Right lobe of liver (tissue), 4 donors: ENCODE data around the gene UGT2B28.

ENCODE experiments used
- POLR2A ChIP-seq: fragments of 450-650 bp; IDR thresholded peaks from one replicate; pipeline ENCODE4 v1.6.1; 2017; ENCODE audit warnings: antibody characterized with exemption, mild to moderate bottlenecking
- TF ChIP-seq, protein P1 (sequence below), 4 donors: fragments of 200-600 bp in 3 of 4; fragments of 450-650 bp in 1 of 4; IDR thresholded peaks; one replicate each; pipeline versions ENCODE4 v1.5.1 to v1.8.0; 2016 to 2022; ENCODE audit warnings: antibody characterized with exemption in 4 of 4, mild to moderate bottlenecking in 2 of 4
- donor health status: DM: no; HTN: no; CAD: no.
- donor health status: DM: no; HTN: no; CAD: no.
- donor health status: DM: no; HTN: yes; CAD: no.

DNA sequence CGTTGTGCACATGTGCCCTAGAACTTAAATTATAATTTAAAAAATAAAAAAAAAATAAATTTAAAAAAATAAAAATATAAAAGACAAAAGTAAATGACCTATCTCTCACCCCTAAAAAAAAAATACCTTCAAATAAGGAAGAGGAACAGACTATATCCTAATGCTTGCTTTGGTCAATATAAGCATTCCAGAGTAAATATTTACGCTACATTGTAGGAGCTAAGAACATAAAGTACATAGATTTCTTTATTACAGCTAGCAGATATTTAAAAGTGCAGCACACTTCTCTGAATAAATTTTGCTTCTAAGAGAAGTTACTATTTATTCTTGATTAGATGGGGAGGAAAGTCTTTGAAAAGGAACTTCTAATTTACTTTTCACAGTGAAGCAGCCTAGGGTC lies 41.2 kb upstream of the UGT2B28 start:
- TF ChIP-seq POLR2A, result no peak
- TF ChIP-seq, protein P1, sequence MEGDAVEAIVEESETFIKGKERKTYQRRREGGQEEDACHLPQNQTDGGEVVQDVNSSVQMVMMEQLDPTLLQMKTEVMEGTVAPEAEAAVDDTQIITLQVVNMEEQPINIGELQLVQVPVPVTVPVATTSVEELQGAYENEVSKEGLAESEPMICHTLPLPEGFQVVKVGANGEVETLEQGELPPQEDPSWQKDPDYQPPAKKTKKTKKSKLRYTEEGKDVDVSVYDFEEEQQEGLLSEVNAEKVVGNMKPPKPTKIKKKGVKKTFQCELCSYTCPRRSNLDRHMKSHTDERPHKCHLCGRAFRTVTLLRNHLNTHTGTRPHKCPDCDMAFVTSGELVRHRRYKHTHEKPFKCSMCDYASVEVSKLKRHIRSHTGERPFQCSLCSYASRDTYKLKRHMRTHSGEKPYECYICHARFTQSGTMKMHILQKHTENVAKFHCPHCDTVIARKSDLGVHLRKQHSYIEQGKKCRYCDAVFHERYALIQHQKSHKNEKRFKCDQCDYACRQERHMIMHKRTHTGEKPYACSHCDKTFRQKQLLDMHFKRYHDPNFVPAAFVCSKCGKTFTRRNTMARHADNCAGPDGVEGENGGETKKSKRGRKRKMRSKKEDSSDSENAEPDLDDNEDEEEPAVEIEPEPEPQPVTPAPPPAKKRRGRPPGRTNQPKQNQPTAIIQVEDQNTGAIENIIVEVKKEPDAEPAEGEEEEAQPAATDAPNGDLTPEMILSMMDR (IDR thresholded peaks at IDR 0.05), result no peak
